Frontal cortex (tissue), 4 donors: Measurements from ENCODE around the gene CRPPA. TPM values are rescaled to one million over a fixed set of nuclear protein-coding genes. Genes with fewer than 3 reads are reported as not detected.
"Not testable (repeated sequence)": the region's sequence is repeated elsewhere in the genome, so short reads cannot be mapped to it uniquely, and the experiment has no call there.

Source experiments
- DNase-seq, 2 donors: peaks; one replicate each; pipeline ENCODE4 v3.0.0; 2012; ENCODE audit warnings: low spot score in 2 of 2
- FAIRE-seq: peaks from 2 replicates; lab custom pipeline; 2012; peaks lifted over from hg19 to GRCh38; lab: Jason Lieb, UNC
- small RNA-seq: library from RNA; depleted of rRNA; stranded (forward); fragments of <200 nt; gene quantifications from one replicate; pipeline ENCODE3, GENCODE V24; 2014
- total RNA-seq: library from RNA; depleted of rRNA; stranded (reverse); fragments of >200 nt; gene quantifications from one replicate; pipeline ENCODE4 v1.2.3, GENCODE V29; 2014
- donor health status: control.
- donor health status: control.
- donor health status: control.

CRPPA gene
- total RNA-seq, 1 donor from 2014 or later = 9.0 TPM

- DNase-seq = no peak
- FAIRE-seq = no peak
These were observed 21.1 kb downstream of the CRPPA start for GRCh38 chr7:16399916-16400892.

DNA sequence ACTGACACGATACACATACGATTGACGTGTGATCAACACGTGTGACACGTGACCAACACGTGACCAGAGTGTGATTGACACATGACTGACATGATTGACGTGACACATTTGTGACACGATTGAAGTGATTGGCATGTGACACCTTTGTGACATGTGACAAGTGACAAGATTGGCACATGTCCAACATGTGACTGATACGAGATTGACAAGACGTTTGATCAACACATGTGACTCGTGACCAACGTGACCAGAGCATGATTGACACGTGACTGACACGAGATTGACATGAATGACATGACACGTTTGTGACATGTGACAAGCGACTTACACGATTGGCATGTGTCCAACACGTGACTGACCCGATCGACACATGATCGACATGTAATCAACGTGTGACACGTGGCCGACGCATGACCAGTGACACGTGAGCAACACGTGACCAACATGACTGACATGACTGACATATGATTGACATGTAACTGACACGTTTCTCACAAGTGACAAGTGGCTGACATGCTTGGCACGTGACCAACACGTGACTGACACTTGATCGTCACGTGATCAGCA lies 22.0 kb downstream of the CRPPA start:
- FAIRE-seq (no peak), DNase-seq (no peak)

DNA sequence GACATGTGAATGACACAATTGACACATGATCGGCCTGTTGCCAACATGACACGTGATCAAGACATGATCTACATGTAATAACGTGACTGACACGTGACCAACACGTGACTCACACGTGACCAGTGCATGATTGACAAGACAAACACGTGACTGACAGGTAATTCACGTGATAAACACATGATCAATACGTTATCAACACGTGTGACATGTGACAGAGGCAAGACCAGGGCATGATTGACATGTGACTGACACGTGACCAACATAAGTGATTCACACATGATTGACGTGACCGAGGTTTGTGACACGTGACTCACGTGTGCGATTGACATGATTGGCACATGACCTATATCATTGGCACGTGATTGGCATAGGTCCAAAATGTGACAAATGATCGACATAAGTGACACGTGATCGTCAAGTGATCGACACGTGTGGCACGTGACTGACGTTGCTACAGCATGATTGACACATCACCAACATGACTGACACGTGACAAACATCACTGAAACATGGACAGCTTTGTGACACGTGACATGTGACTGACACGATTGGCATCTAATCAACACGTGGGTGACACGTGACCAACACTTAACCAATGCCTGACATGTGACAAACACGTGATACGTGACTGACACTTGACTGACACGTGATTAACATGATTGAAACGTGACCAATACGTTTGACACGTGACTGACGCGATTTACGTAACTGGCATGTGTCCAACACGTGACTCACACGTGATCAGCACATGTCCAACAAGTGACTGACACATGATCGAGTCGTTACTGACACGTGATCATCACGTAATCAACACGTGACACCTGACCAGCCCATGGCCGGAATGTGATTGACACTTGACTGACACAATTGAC lies 23.0 kb downstream of the CRPPA start:
- FAIRE-seq (no peak), DNase-seq (no peak)

DNA sequence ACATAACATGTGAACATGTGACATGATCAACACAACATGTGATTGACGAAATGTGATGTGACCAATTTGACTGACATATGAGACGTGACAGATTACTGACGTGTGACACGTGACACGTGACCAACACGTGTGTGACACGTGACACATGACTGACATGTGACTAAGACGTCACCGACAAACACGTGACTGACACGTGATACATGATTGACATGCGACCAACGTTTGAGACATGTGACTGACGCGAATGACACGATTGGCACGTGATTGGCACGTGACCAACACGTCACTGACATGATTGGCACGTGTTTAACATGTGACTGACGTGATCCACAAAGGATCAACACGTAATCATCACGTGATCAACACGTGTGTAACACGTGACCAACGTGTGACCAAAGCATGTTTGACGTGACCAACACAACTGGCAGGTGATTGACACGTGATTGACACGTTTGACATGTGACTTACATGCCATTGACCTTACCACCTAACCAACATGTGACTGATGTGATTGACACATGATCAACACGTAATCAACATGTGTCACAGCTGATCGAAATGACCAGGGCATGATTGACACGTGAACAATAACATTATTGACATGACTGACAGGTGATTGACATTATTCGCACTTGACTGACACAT lies 23.7 kb downstream of the CRPPA start:
- FAIRE-seq = no peak
- DNase-seq = no peak

- DNase-seq (no peak), FAIRE-seq (no peak)
These were observed 24.4 kb downstream of the CRPPA start for GRCh38 chr7:16396766-16397500.

- no peak for DNase-seq
These were observed 26.2 kb downstream of the CRPPA start for GRCh38 chr7:16395121-16395520.

DNA sequence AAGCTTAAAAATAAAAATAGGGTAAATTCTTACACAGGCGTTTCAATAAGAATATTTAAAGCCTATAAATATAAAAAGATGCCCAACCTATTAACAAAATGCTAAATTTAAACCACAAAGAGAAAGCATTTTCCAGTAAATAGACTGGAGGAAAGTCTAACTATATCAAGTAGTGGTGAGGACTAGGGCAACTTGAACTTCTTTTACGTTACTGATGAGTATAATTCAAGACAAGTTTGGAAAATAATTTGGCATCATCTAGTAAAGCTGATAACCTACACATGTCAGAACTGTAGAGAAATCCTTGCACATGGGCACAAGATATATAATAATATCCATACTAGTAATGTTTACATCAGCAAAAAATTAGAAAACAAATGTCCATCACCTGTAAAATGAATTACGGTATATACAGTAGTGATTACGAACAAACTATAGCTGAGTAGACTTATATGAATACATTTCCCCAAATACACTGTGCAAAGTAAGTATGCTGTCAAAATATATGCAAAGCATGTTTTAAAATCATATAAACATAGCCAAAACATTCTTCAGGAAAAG lies 27.4 kb downstream of the CRPPA start:
- FAIRE-seq = no peak
- DNase-seq = no peak

More at GRCh38 chr7:16395121-16395520, 26.2 kb downstream of the CRPPA start:
- FAIRE-seq = no peak

DNA sequence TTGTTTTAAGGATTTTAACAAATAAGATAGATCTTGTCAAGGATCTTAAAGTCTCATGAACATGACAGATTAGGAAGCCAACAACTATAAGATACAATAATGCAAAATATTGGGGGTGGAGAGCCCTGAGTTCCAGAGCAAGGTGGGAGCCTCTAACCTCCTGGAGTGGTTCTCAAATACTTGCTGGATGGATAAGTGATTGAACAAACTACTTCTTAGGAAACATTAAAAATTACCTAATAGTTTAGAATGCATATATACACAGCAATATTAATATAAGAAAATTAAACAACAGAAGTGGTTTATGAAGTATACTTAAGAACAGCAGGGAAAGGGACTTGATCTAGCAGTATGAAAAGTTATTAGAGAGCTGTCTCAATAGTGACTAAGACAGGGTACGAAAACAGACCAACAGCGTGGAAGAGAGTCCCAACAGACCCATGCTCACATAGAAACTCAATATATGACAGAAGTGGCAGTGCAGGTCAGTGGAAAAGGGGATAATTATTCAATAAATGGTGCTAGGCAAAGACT lies 28.3 kb downstream of the CRPPA start:
- DNase-seq (no peak), FAIRE-seq (no peak)

GRCh38 chr7:16383786-16384185 lies 37.6 kb downstream of the CRPPA start:
- FAIRE-seq, DNase-seq: not testable (repeated sequence)

DNA sequence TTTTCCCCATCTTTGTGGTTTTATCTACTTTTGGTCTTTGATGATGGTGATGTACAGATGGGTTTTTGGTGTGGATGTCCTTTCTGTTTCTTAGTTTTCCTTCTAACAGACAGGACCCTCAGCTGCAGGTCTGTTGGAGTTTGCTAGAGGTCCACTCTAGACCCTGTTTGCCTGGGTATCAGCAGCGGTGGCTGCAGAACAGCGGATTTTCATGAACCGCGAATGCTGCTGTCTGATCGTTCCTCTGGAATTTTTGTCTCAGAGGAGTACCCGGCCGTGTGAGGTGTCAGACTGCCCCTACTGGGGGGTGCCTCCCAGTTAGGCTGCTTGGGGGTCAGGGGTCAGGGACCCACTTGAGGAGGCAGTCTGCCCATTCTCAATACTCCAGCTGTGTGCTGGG lies 38.2 kb downstream of the CRPPA start:
- DNase-seq, FAIRE-seq: not testable (repeated sequence)

Small RNA genes lying within 50 kb of the gene (small RNA-seq; reads per million reads assigned to genes)
- gene AC005014.3 = not detected

Other genes starting within 250 kb of the CRPPA start
- gene SOSTDC1, start 44.2 kb upstream of the CRPPA start, total RNA-seq = 30.2 TPM
- not detected for gene LRRC72, start 105.3 kb upstream of the CRPPA start, total RNA-seq
- 96.6 TPM for gene ANKMY2, start 224.2 kb upstream of the CRPPA start, total RNA-seq
- 101 TPM for gene BZW2, start 224.6 kb upstream of the CRPPA start, total RNA-seq